Endothelial cell of umbilical vein (primary cell): ENCODE results near the gene AMD1. TPM values are rescaled to one million over a fixed set of nuclear protein-coding genes. Genes with fewer than 3 reads are reported as not detected.

Experiments
- BruUV-seq: library from RNA; stranded (reverse); fragments of 400-500 nt; replicated peaks from 2 replicates; lab custom pipeline; 2021; lab: Mats Ljungman, UMichigan
- CTCF ChIA-PET: fragments of 300-600, 350-600 bp; sonication (Branson Sonifier 250); formaldehyde crosslinking; loops from one replicate; lab custom pipeline; 2021; ENCODE audit warnings: antibody characterized with exemption, inconsistent platforms; lab: Charles Lee
- POLR2A ChIA-PET: fragments of 300-600, 350-600 bp; sonication (Branson Sonifier 250); formaldehyde crosslinking; loops from one replicate; lab custom pipeline; 2021; ENCODE audit warnings: antibody characterized with exemption, inconsistent platforms; lab: Charles Lee
- DNase-seq: peaks from one replicate; pipeline ENCODE4 v3.0.0-alpha.2; 2011; ENCODE audit warnings: low read depth, low spot score
- FAIRE-seq: peaks from 2 replicates; lab custom pipeline; 2011; peaks lifted over from hg19 to GRCh38; lab: Jason Lieb, UNC
- H2AFZ ChIP-seq: 2 replicates; pipeline ENCODE4 v1.6.0; 2012; ENCODE audit warnings: low read depth, low read length, control low read depth, inconsistent platforms
- H3K27ac ChIP-seq: 2 replicates; pipeline ENCODE4 v1.5.1; 2011; ENCODE audit warnings: low read depth, mild to moderate bottlenecking, control low read depth, low read length, moderate library complexity; ENCODE audit not compliant: insufficient read depth
- H3K27me3 ChIP-seq, 2 experiments: 2 replicates each; pipeline versions ENCODE4 v1.6.0 to v1.6.1; 2011; ENCODE audit warnings: low read length in 2 of 2, mixed read lengths in 1 of 2; ENCODE audit not compliant: control insufficient read depth in 2 of 2, insufficient read depth in 2 of 2
- H3K36me3 ChIP-seq, 2 experiments: 2 replicates in 1 of 2; 3 replicates in 1 of 2; pipeline ENCODE4 v1.5.1; 2011; ENCODE audit warnings: low read length in 2 of 2, mild to moderate bottlenecking in 1 of 2, moderate library complexity in 1 of 2; ENCODE audit not compliant: control insufficient read depth in 2 of 2, insufficient read depth in 2 of 2; ENCODE audit errors: extremely low read depth in 1 of 2
- H3K4me1 ChIP-seq: 3 replicates; pipeline ENCODE4 v1.5.1; 2011; ENCODE audit warnings: mild to moderate bottlenecking, low read length; ENCODE audit not compliant: control insufficient read depth, insufficient read depth; ENCODE audit errors: extremely low read depth
- H3K4me2 ChIP-seq: 2 replicates; pipeline ENCODE4 v1.6.1; 2011; ENCODE audit warnings: low read length, control low read depth, mixed read lengths; ENCODE audit not compliant: insufficient read depth
- H3K4me3 ChIP-seq, 3 experiments: fragments of 200-600 bp in 1 of 3; sonication (generic), shearing (Covaris generic) in 1 of 3; replicated peaks in 1 of 3; 2 replicates each; pipeline ENCODE4 v1.5.1; 2011 to 2016; ENCODE audit warnings: control low read depth in 3 of 3, low read length in 3 of 3, mild to moderate bottlenecking in 2 of 3, inconsistent platforms in 1 of 3, low read depth in 1 of 3, moderate library complexity in 1 of 3; ENCODE audit not compliant: insufficient read depth in 1 of 3
- H3K79me2 ChIP-seq: 2 replicates; pipeline ENCODE4 v1.6.0; 2012; ENCODE audit warnings: low read length, inconsistent platforms; ENCODE audit not compliant: control insufficient read depth, insufficient read depth
- H3K9ac ChIP-seq: replicated peaks from 2 replicates; pipeline ENCODE3; 2011; ENCODE audit warnings: low read length, control low read depth; ENCODE audit not compliant: insufficient read depth; ENCODE audit errors: extremely low read depth
- H3K9me1 ChIP-seq: replicated peaks from 3 replicates; pipeline ENCODE4 v1.6.0; 2011; ENCODE audit warnings: mild to moderate bottlenecking, low read length; ENCODE audit not compliant: control insufficient read depth, insufficient read depth; ENCODE audit errors: extremely low read depth
- H3K9me3 ChIP-seq: replicated peaks from 2 replicates; pipeline ENCODE4 v1.5.1; 2012; ENCODE audit warnings: low read length, inconsistent platforms; ENCODE audit not compliant: control insufficient read depth, insufficient read depth
- H4K20me1 ChIP-seq: replicated peaks from 2 replicates; pipeline ENCODE3; 2011; ENCODE audit warnings: mild to moderate bottlenecking, low read length; ENCODE audit not compliant: control insufficient read depth, insufficient read depth; ENCODE audit errors: extremely low read depth
- EZH2 ChIP-seq: IDR thresholded peaks from 2 replicates; pipeline ENCODE4 v1.6.1; 2012; ENCODE audit warnings: borderline replicate concordance, low read depth, mild to moderate bottlenecking, moderate library complexity, low read length, inconsistent platforms; ENCODE audit not compliant: severe bottlenecking
- FOS ChIP-seq: IDR thresholded peaks from 2 replicates; pipeline ENCODE4 v1.6.1; 2011; ENCODE audit warnings: mild to moderate bottlenecking, low read length, moderate library complexity, borderline replicate concordance; ENCODE audit not compliant: insufficient read depth
- GATA2 ChIP-seq: IDR thresholded peaks from 2 replicates; pipeline ENCODE4 v1.7.0; 2011; ENCODE audit warnings: low read depth, mild to moderate bottlenecking, moderate library complexity, mixed read lengths, low read length; ENCODE audit not compliant: insufficient read length, insufficient read depth
- JUN ChIP-seq: IDR thresholded peaks from 2 replicates; pipeline ENCODE4 v1.6.1; 2011; ENCODE audit warnings: borderline replicate concordance, low read depth; ENCODE audit not compliant: insufficient read length, insufficient read depth
- MYC ChIP-seq: IDR thresholded peaks from one replicate; pipeline ENCODE4 v1.6.1; 2011; ENCODE audit warnings: mild to moderate bottlenecking, low read depth, low read length
- POLR2A ChIP-seq: IDR thresholded peaks from 2 replicates; pipeline ENCODE4 v1.6.1; 2012; ENCODE audit warnings: low read depth, mild to moderate bottlenecking, control low read depth, low read length
- POLR2AphosphoS5 ChIP-seq: IDR thresholded peaks from 2 replicates; pipeline ENCODE4 v1.6.1; 2012; ENCODE audit warnings: low read depth, mild to moderate bottlenecking, control low read depth, low read length, moderate library complexity; ENCODE audit not compliant: insufficient read depth
- dilution Hi-C: fragments of 300-500 bp; cut with MboI; formaldehyde crosslinking; loops from one replicate; pipeline ENCODE4 v1.15.0; 2019; ENCODE audit warnings: low sequenced_read_pairs; ENCODE audit not compliant: extremely low pct_ligation_motif_present
- intact Hi-C: fragments of 100-400 bp; cut with micrococcal nuclease; formaldehyde crosslinking; loops from one replicate; pipeline ENCODE4 v1.10.0; 2022
- polyA plus RNA-seq, 4 experiments: library from polyadenylated mRNA; depleted of rRNA in 3 of 4; stranded (reverse) in 3 of 4; unstranded in 1 of 4; fragments of >200 nt; gene quantifications; 2 replicates each; pipeline versions ENCODE4 v1.2.1 to v1.2.3, GENCODE V29; 2011 to 2012; ENCODE audit warnings: missing spikeins in 1 of 4
- total RNA-seq: library from RNA; stranded (reverse); gene quantifications from 2 replicates; pipeline ENCODE4 v1.2.3, GENCODE V29; 2021
- TF ChIP-seq, protein P1 (sequence below): IDR thresholded peaks from 2 replicates; pipeline ENCODE4 v1.6.1; 2011; ENCODE audit not compliant: insufficient read depth, insufficient read length
- TF ChIP-seq, protein P2 (sequence below), 2 donors: IDR thresholded peaks; 1 replicate in 1 of 2; 2 replicates in 1 of 2; pipeline ENCODE4 v1.5.1; 2011; ENCODE audit warnings: low read length in 2 of 2, mild to moderate bottlenecking in 2 of 2, moderate library complexity in 2 of 2, control low read depth in 1 of 2, inconsistent platforms in 1 of 2, low read depth in 1 of 2; ENCODE audit not compliant: insufficient read depth in 1 of 2; ENCODE audit errors: extremely low read depth in 1 of 2

The AMD1 gene
- total and polyA plus RNA-seq, 2 donors (not counting 3 experiments of a cell fraction or from before 2014, with no cell fraction given) = 13.1 to 48.2 TPM

DNA sequence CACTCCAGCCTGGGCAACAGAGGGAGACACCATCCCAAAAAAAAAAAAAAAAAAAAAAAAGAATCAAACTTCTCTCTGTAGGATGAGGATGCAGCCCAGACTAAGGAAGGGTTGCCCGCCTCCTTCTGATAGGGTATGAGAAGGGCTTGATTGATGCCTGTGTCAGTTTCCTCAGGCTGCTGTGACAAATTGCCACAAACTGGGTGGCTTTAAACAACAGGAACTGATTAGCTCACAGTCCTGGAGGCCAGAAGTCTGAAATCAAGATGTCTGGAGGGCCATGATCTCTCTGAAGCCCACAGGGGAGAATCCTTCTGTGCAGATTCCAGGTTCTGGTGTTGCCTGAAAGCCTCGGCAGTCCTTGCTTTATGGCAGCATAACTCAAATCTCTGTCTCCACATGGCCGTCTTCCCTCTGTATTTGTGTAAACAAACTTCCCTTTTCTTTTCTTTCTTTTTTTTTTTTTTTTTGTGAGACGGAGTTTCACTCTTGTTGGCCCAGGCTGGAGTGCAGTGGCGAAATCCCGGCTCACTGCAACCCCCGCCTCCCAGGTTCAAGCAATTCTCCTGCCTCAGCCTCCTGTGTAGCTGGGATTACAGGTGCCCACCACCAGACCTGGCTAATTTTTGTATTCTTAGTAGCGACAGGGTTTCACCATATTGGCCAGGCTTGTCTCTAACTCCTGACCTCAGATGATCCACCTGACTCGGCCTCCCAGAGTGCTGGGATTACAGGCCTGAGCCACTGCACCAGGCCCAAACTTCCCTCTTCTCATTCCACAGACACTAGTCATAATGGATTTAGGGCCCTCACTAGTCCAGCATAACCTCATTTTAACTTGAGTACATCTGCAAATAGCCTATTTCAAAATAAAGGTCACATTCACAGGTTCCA lies 48.1 kb upstream of the AMD1 start:
- TF ChIP-seq, protein P1, sequence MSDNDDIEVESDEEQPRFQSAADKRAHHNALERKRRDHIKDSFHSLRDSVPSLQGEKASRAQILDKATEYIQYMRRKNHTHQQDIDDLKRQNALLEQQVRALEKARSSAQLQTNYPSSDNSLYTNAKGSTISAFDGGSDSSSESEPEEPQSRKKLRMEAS = no peak
- TF ChIP-seq POLR2A = no peak
- TF ChIP-seq MYC = no peak
- TF ChIP-seq EZH2 = no peak
- no peak for TF ChIP-seq POLR2AphosphoS5
- TF ChIP-seq, protein P2, sequence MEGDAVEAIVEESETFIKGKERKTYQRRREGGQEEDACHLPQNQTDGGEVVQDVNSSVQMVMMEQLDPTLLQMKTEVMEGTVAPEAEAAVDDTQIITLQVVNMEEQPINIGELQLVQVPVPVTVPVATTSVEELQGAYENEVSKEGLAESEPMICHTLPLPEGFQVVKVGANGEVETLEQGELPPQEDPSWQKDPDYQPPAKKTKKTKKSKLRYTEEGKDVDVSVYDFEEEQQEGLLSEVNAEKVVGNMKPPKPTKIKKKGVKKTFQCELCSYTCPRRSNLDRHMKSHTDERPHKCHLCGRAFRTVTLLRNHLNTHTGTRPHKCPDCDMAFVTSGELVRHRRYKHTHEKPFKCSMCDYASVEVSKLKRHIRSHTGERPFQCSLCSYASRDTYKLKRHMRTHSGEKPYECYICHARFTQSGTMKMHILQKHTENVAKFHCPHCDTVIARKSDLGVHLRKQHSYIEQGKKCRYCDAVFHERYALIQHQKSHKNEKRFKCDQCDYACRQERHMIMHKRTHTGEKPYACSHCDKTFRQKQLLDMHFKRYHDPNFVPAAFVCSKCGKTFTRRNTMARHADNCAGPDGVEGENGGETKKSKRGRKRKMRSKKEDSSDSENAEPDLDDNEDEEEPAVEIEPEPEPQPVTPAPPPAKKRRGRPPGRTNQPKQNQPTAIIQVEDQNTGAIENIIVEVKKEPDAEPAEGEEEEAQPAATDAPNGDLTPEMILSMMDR (IDR thresholded peaks at IDR 0.05; ENCODE audit: extremely low read depth in 1 of 2, insufficient read depth in 1 of 2, low read depth in 1 of 2, low read length in 2 of 2) = no peak
- TF ChIP-seq JUN = no peak
- no peak for TF ChIP-seq FOS
- no peak for TF ChIP-seq GATA2
- ChIA-PET CTCF (interaction anchor here (0.9 kb wide), 1 partner anchor 177 kb away, joined by 3 read pairs; no protein-coding TSS in a partner anchor), POLR2A (no interaction called here)
- Histone ChIP-seq H3K4me2 (no peak overlapping the region), H3K4me3 (no peak overlapping the region), H3K9ac (no peak overlapping the region), H2AFZ (no peak overlapping the region), H3K27ac (no peak overlapping the region), H3K27me3 (peaks cover 13 to 20% of the 10 kb centered on the region in 2 experiments), H4K20me1 (no peaks in the 10 kb centered on the region), H3K36me3 (no peaks in the 10 kb centered on the region), H3K9me3 (no peaks in the 10 kb centered on the region), H3K79me2 (no peaks in the 10 kb centered on the region), H3K4me1 (no peaks in the 10 kb centered on the region), H3K9me1 (no peaks in the 10 kb centered on the region)
- DNase-seq (no peak), FAIRE-seq (no peak)
- intact Hi-C loops = no loop called here
- dilution Hi-C loops = no loop called here
- no TSS peak for BruUV-seq
